NCI-H446 treated with DMSO at 0.1 percent for 48 hours (cell line): ENCODE data around the gene KLHDC7B.
"Not testable (repeated sequence)": the region's sequence is repeated elsewhere in the genome, so short reads cannot be mapped to it uniquely, and the experiment has no call there.

ENCODE experiments used
- DNase-seq: peaks from one replicate; lab custom pipeline; 2025; lab: John Stamatoyannopoulos, UW

KLHDC7B gene

GRCh38 chr22:50529897-50530579 lies 15.7 kb upstream of the KLHDC7B start, which contains the start of gene TYMP:
TYMP (minus strand) TSS chr22:50530012; CDS start chr22:50529709, 303 bp downstream.
- no peak for DNase-seq

- no peak for DNase-seq
Measured at GRCh38 chr22:50530580-50530876, 15.2 kb upstream of the KLHDC7B start.

- no peak for DNase-seq
Measured at GRCh38 chr22:50530877-50531545, 14.7 kb upstream of the KLHDC7B start.

GRCh38 chr22:50531546-50531961 lies 14.1 kb upstream of the KLHDC7B start:
- no peak for DNase-seq

- DNase-seq: no peak
Measured at GRCh38 chr22:50531962-50532674, 13.6 kb upstream of the KLHDC7B start.

- DNase-seq: no peak
Measured at GRCh38 chr22:50532824-50533796, 12.6 kb upstream of the KLHDC7B start.

- not testable (repeated sequence) for DNase-seq
Measured at GRCh38 chr22:50533856-50534711, 11.6 kb upstream of the KLHDC7B start.

- DNase-seq: no peak
Measured at GRCh38 chr22:50535113-50535512, 10.6 kb upstream of the KLHDC7B start.

- no peak for DNase-seq
Measured at GRCh38 chr22:50536226-50536625, 9.5 kb upstream of the KLHDC7B start.

GRCh38 chr22:50537765-50538164 lies 7.9 kb upstream of the KLHDC7B start:
- no peak for DNase-seq

GRCh38 chr22:50540381-50540780 lies 5.3 kb upstream of the KLHDC7B start:
- DNase-seq: no peak

- DNase-seq: not testable (repeated sequence)
Measured at GRCh38 chr22:50541667-50542026, 4.1 kb upstream of the KLHDC7B start.

GRCh38 chr22:50542416-50542927 lies 3.2 kb upstream of the KLHDC7B start:
- DNase-seq: no peak

GRCh38 chr22:50544078-50544745 lies 1.5 kb upstream of the KLHDC7B start:
- DNase-seq: no peak

- DNase-seq: no peak
Measured at GRCh38 chr22:50544746-50545253, 899 bp upstream of the KLHDC7B start.

- DNase-seq: no peak
Measured at GRCh38 chr22:50546326-50547262, 895 bp downstream of the KLHDC7B start.

- no peak for DNase-seq
Measured at GRCh38 chr22:50547263-50547985, 1.7 kb downstream of the KLHDC7B start.
